ENCODE data around the gene PIGZ.
"Not testable (repeated sequence)": the region's sequence is repeated elsewhere in the genome, so short reads cannot be mapped to it uniquely, and the experiment has no call there.

The PIGZ gene

GRCh38 chr3:196954832-196955231, 13.8 kb downstream of the PIGZ start:
- Histone ChIP-seq H3K9ac (ENCODE audit: low read depth, low read length) (no peak overlapping the region), H3K36me3 (ENCODE audit: insufficient read depth, low read depth, low read length) (no peaks in the 10 kb centered on the region), H3K4me1 (ENCODE audit: insufficient read depth, low read length) (no peaks in the 10 kb centered on the region)

DNA sequence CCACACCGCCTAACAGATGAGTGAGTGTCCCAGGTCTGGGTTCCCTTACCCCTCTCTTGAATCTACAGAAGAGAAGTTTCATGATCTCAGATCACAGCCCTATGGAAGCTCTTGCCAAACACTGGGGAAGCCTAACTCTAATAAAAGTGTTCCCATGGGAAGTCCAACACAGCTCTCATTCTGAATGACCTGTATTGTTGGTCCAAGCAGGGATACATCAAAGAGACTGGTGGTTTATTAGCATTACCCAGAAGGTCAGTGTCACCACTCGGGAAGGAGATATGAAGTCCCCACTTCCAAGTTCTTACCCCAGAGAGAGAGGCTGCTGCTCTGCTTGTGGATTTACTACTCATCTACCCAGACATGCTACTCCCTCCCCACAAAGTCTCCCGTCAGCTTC, 17.3 kb downstream of the PIGZ start:
- no peaks in the 10 kb centered on the region for H3K36me3 ChIP-seq (ENCODE audit: insufficient read depth, low read depth, low read length)
- H3K27ac ChIP-seq (ENCODE audit: low read length), result no peak overlapping the region
- H3K4me1 ChIP-seq (ENCODE audit: insufficient read depth, low read length), result no peaks in the 10 kb centered on the region
- H3K9ac ChIP-seq (ENCODE audit: low read depth, low read length), result no peak overlapping the region
- H3K4me3 ChIP-seq (ENCODE audit: low read length), result no peak overlapping the region
- no peaks in the 10 kb centered on the region for H3K9me3 ChIP-seq (ENCODE audit: insufficient read depth, low read depth, low read length)
- peaks cover 11% of the 10 kb centered on the region; the same call in 1 of the 2 replicates for H3K27me3 ChIP-seq (ENCODE audit: insufficient read depth, low read length)

More at GRCh38 chr3:196954832-196955231, 13.8 kb downstream of the PIGZ start:
- H3K9me3 ChIP-seq (ENCODE audit: insufficient read depth, low read depth, low read length), result no peaks in the 10 kb centered on the region
- no peak overlapping the region for H3K27ac ChIP-seq (ENCODE audit: low read length)
- peaks cover 14% of the 10 kb centered on the region; the same call in 1 of the 2 replicates for H3K27me3 ChIP-seq (ENCODE audit: insufficient read depth, low read length)
- no peak overlapping the region for H3K4me3 ChIP-seq (ENCODE audit: low read length)

- Histone ChIP-seq H3K9me3 (ENCODE audit: insufficient read depth, low read depth, low read length) (no peaks in the 10 kb centered on the region), H3K4me1 (ENCODE audit: insufficient read depth, low read length) (no peaks in the 10 kb centered on the region), H3K27me3 (ENCODE audit: insufficient read depth, low read length) (peaks cover 11% of the 10 kb centered on the region; the same call in 1 of the 2 replicates), H3K27ac (ENCODE audit: low read length) (no peak overlapping the region), H3K36me3 (ENCODE audit: insufficient read depth, low read depth, low read length) (no peaks in the 10 kb centered on the region), H3K9ac (ENCODE audit: low read depth, low read length) (no peak overlapping the region), H3K4me3 (ENCODE audit: low read length) (no peak overlapping the region)
Observed at GRCh38 chr3:196949750-196950149, 18.9 kb downstream of the PIGZ start.

DNA sequence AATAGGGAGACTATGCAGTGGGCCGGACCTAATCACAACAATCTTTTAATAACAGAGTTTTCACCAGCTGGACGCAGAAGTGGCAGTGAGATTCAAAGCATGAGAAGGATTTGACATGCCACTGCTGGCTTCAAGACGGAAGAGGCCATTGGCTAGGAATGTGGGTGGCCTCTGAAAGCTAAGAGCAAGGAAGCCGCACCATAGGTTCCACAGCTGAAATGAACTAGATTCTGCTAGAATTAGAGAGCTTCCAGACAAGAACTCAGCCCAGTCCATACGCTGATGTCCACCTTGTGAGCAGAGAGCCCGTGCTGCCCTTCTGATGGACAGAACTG, 19.4 kb downstream of the PIGZ start:
- Histone ChIP-seq H3K4me1 (ENCODE audit: insufficient read depth, low read length) (no peaks in the 10 kb centered on the region), H3K27me3 (ENCODE audit: insufficient read depth, low read length) (peaks cover 11% of the 10 kb centered on the region; the same call in 1 of the 2 replicates), H3K27ac (ENCODE audit: low read length) (no peak overlapping the region), H3K4me3 (ENCODE audit: low read length) (no peak overlapping the region), H3K9me3 (ENCODE audit: insufficient read depth, low read depth, low read length) (no peaks in the 10 kb centered on the region), H3K9ac (ENCODE audit: low read depth, low read length) (no peak overlapping the region), H3K36me3 (ENCODE audit: insufficient read depth, low read depth, low read length) (no peaks in the 10 kb centered on the region)

DNA sequence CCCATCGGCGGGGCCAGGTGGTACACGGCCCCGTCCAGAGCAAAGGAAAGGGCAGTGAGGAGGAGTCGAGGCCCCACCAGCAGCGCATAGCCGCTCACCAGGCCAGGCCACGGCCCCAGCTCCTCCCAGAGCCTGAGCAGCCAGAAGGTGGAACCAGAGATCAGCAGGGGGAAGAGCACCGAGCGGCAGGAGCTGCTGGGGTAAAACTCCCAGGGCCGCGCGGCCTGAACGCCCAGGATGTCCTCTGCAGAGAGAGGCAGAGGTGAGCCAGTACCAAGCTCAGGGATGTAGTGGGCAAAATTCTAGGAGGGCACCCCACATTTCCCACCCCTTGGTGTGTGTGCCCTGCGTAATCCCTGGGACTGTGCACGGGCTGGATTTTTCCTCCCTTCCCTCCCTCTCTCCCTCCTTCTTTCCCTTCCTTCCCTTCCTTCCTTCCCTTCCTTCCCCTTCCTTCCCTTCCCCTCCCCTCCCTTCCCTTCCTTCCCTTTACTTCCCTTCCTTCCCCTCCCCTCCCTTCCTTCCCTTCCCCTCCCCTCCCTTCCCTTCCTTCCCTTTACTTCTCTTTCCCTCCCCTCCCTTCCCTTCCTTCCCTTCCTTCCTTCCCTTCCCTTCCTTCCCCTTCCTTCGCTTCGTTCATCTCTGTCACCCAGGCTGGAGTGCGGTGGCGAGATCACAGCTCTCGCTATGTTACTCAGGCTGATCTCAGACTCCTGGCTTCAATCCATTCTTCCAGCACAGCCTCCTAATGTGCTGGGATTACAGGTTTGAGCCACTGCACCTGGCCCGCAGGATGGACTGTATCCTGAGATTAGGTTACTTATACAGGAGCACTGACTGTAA, 20.0 kb downstream of the PIGZ start:
- Histone ChIP-seq H3K9me3 (ENCODE audit: insufficient read depth, low read depth, low read length) (no peaks in the 10 kb centered on the region), H3K4me1 (ENCODE audit: insufficient read depth, low read length) (no peaks in the 10 kb centered on the region), H3K27me3 (ENCODE audit: insufficient read depth, low read length) (peaks cover 9% of the 10 kb centered on the region; the same call in 1 of the 2 replicates), H3K9ac (ENCODE audit: low read depth, low read length) (peak overlapping the region; percentile 45; the same call in 1 of the 2 replicates), H3K4me3 (ENCODE audit: low read length) (no peak overlapping the region), H3K36me3 (ENCODE audit: insufficient read depth, low read depth, low read length) (no peaks in the 10 kb centered on the region), H3K27ac (ENCODE audit: low read length) (no peak overlapping the region)

DNA sequence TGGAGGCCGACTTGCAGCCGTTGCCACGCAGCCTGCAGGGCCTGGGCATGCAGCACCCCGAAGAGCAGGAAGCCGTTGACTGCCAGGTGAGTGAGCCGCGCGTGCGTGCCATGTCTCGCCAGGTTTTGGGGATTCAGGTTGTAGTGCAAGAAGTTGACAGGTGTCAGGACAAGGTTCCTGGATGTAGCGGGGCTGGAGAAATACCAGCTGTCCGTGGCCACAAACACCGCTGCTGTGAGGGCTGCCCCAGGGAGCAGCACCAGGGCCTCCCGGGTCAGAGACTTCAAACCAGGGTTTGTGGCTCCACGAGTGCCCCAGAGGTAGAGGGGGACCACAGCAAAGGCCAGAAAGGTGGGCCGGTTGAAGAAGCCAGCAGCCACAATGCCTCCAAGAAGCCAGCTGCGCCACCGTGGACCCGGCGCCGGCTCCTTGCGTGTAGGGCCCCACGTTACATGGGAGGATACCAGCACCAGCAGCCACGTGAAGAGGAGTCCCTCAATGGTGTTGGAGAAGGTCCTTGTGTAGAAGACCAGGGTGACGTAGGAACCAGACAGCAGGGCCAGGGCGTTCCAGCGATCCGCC, 20.7 kb downstream of the PIGZ start:
- Histone ChIP-seq H3K9ac (ENCODE audit: low read depth, low read length) (no peak overlapping the region), H3K4me3 (ENCODE audit: low read length) (no peak overlapping the region), H3K9me3 (ENCODE audit: insufficient read depth, low read depth, low read length) (no peaks in the 10 kb centered on the region), H3K27me3 (ENCODE audit: insufficient read depth, low read length) (peaks cover 2% of the 10 kb centered on the region; the same call in 1 of the 2 replicates), H3K4me1 (ENCODE audit: insufficient read depth, low read length) (0 out of 2 replicates have a peak, but pooled peaks cover 2% of the 10 kb centered on the region), H3K27ac (ENCODE audit: low read length) (no peak overlapping the region), H3K36me3 (ENCODE audit: insufficient read depth, low read depth, low read length) (no peaks in the 10 kb centered on the region)

DNA sequence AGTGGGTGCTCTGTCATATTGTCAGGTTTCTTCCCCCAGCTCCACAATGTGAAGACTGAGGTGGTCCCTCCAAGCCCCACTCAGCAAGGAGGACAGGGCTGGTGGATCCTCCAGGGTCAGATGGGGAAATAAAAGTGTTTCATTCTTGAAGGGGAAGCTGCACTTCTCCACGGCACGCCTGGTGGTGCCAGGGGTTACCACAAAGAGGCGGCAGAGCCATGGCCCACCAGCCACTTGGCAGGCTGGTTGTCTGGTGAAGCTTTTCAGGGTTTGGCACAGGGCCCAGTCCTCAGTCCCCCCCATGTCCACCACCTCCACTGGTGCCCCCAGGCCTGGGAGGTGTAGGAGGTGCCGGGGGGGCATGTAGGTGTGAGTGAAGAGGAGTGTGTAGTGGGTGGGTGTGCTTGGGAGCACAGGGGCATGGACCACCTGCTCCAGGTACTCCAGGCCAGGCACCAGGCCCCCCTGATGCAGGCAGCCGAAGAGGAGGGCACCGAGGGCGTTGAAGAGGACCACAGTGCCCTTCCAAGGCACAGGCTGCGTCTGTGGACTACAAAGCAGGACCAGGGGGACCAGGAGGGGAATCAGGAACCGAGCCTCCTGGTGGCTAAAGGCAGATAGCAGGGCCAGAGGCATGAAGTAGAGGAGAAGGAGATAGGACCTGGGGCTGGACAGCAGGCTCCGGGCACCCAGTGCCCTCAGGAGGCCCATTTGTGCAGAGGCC, 21.3 kb downstream of the PIGZ start:
- Histone ChIP-seq H3K27me3 (ENCODE audit: insufficient read depth, low read length) (no peaks in the 10 kb centered on the region), H3K4me3 (ENCODE audit: low read length) (no peak overlapping the region), H3K4me1 (ENCODE audit: insufficient read depth, low read length) (0 out of 2 replicates have a peak, but pooled peaks cover 2% of the 10 kb centered on the region), H3K36me3 (ENCODE audit: insufficient read depth, low read depth, low read length) (no peaks in the 10 kb centered on the region), H3K9me3 (ENCODE audit: insufficient read depth, low read depth, low read length) (no peaks in the 10 kb centered on the region), H3K9ac (ENCODE audit: low read depth, low read length) (no peak overlapping the region), H3K27ac (ENCODE audit: low read length) (no peak overlapping the region)

- not testable (repeated sequence) for H3K4me1 ChIP-seq (ENCODE audit: insufficient read depth, low read length); H3K9ac ChIP-seq (ENCODE audit: low read depth, low read length); H3K27me3 ChIP-seq (ENCODE audit: insufficient read depth, low read length); H3K9me3 ChIP-seq (ENCODE audit: insufficient read depth, low read depth, low read length); H3K36me3 ChIP-seq (ENCODE audit: insufficient read depth, low read depth, low read length); H3K27ac ChIP-seq (ENCODE audit: low read length)
- H3K4me3 ChIP-seq (ENCODE audit: low read length), result peak overlapping the region; percentile 97
Observed at GRCh38 chr3:196944037-196944790, 24.4 kb downstream of the PIGZ start.

GRCh38 chr3:196942915-196943277, 25.7 kb downstream of the PIGZ start:
- H3K4me3 ChIP-seq (ENCODE audit: low read length), result peak overlapping the region; percentile 97
- H3K9me3 ChIP-seq (ENCODE audit: insufficient read depth, low read depth, low read length), result no peaks in the 10 kb centered on the region
- no peaks in the 10 kb centered on the region for H3K27me3 ChIP-seq (ENCODE audit: insufficient read depth, low read length)
- peak overlapping the region; percentile 96 for H3K9ac ChIP-seq (ENCODE audit: low read depth, low read length)
- H3K4me1 ChIP-seq (ENCODE audit: insufficient read depth, low read length), result 0 out of 2 replicates have a peak, but pooled peaks cover 2% of the 10 kb centered on the region
- no peak overlapping the region for H3K27ac ChIP-seq (ENCODE audit: low read length)
- H3K36me3 ChIP-seq (ENCODE audit: insufficient read depth, low read depth, low read length), result peaks cover 20% of the 10 kb centered on the region

DNA sequence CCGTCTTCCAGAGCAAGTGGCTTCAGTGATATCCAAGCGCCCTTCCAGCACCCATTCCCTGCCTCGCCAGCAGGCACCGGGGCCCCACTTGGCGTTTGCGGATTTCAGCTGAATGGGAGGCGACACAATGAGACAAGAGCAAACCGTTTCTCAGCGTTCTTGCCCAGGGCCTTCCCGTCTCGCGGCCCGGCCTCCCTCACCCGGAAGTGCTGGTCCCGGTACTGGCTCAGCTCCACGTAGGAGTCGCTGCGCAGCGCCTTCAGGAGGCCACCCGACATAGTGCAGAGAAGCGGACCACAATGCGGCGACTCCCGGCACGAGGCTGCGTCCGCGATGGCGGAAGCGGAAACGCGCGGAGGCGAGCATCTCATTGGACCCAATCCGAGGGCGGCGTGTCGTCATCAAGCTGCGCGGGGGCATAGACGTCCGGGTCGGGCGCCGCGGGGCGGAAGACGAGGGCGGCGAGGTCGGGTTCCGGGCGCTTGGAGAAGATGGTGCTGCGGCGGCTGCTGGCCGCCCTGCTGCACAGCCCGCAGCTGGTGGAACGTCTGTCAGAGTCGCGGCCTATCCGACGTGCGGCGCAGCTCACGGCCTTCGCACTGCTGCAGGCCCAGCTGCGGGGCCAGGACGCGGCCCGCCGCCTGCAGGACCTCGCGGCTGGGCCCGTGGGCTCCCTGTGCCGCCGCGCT, 26.3 kb downstream of the PIGZ start, which contains the start of gene NCBP2:
NCBP2 (minus strand) TSS at position 303 of the 689 bp plus-strand sequence; CDS start at position 278, 25 bp downstream.
- peak within 1 kb of the TSS; percentile 84 for H3K27ac ChIP-seq (ENCODE audit: low read length)
- 0 out of 2 replicates have a peak, but pooled peaks cover 2% of the 10 kb centered on the region for H3K4me1 ChIP-seq (ENCODE audit: insufficient read depth, low read length)
- H3K27me3 ChIP-seq (ENCODE audit: insufficient read depth, low read length), result no peaks in the 10 kb centered on the region
- peak within 1 kb of the TSS; percentile 97 for H3K4me3 ChIP-seq (ENCODE audit: low read length)
- peaks cover 25% of the 10 kb centered on the region for H3K36me3 ChIP-seq (ENCODE audit: insufficient read depth, low read depth, low read length)
- no peaks in the 10 kb centered on the region for H3K9me3 ChIP-seq (ENCODE audit: insufficient read depth, low read depth, low read length)
- peak within 1 kb of the TSS; percentile 96 for H3K9ac ChIP-seq (ENCODE audit: low read depth, low read length)

Measured in iPS-20b (cell line).